HG03159 (cell line): ENCODE measurements around the gene ABR.

Experiments used
- ATAC-seq: cut with Tn5 transposase; IDR thresholded peaks from one replicate; pipeline ENCODE4 v1.9.1; 2021; ENCODE audit warnings: mild to moderate bottlenecking, moderate library complexity; ENCODE audit not compliant: unreplicated experiment

ABR gene

DNA sequence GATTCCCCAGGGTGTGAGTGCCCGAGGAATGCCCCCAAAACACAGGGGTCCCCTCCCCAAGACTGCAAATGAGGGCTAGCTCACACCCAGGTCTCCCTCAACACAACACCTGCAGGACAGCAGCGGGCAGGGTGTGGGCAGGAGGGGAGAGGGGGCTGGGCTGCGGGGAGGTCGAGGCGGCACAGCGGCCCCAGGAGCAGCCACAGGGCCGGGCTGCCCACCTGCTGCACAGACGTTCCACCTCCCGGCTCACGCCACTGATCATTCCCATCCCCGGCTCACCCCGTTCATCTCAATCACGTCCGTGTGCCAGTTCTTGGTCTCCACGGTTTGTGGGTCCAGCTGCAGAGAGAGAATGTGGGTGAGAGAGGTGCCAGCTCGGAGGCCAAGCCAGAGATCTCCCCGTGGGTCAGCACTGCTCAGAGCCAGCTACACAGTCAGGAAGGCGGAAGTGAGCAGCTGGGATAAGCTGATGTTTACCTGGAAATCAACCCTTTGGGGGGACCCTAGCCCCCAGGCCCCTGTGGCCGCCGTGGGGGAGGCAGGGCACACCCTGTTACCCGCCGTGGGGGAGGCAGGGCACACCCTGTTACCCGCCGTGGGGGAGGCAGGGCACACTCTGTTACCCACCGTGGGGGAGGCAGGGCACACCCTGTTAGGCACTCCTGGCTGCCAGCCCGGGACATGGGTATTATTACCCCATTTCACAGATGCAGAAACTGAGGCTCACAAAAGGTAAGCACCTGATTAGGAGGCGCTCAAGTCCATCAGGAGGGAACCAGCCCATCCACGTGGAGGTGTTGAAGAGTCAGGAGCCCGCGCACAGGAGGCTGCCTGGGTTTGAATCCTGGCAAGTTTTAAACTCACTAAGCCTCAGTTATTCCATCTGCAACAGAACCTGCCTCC is 166.7 kb downstream of the ABR start:
- ATAC-seq = no peak

GRCh38 chr17:1011760-1012735 is 167.7 kb downstream of the ABR start:
- ATAC-seq = no peak

- ATAC-seq = no peak
Measured at GRCh38 chr17:1011138-1011537, 168.6 kb downstream of the ABR start.

DNA sequence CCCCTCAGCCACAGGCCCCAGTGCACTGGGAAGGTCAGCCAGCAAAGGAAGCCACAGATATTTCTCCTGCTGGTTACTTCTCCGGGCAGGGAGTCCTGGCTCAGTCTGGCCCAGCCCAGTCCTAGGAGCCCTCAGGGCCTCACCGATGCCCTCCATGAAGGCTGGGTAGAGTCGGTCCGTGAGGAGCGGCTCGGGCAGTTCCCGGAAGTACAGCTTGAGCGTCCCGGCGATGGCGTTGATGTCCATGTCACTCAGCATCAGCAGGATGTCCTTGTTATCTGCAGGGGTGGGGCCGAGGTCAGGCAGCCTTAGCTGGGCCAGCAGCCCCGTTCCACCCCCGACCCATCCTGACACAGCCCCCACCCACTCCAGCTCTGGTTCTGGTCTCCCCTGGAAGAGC is 169.2 kb downstream of the ABR start:
- no peak for ATAC-seq

DNA sequence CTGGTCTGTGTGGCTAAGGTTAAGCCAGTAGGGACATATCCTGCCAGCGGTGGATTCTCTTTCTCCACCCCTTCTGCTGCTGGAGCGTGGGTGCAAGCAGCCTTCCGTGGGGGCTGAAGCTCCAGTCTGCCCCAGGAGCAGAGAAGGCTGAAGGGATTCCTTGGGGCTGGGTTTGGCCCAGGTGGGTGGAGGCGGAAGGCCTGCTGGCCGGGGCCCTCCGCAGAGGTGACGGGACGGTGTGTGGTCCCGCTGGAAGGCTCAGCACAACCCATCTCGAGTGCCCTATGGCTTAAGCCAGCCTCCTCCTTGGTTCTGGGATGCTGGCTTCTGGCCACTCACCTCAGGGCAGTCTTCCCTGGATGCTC is 169.7 kb downstream of the ABR start:
- no peak for ATAC-seq

- no peak for ATAC-seq
Measured at GRCh38 chr17:1009229-1010085, 170.3 kb downstream of the ABR start.

DNA sequence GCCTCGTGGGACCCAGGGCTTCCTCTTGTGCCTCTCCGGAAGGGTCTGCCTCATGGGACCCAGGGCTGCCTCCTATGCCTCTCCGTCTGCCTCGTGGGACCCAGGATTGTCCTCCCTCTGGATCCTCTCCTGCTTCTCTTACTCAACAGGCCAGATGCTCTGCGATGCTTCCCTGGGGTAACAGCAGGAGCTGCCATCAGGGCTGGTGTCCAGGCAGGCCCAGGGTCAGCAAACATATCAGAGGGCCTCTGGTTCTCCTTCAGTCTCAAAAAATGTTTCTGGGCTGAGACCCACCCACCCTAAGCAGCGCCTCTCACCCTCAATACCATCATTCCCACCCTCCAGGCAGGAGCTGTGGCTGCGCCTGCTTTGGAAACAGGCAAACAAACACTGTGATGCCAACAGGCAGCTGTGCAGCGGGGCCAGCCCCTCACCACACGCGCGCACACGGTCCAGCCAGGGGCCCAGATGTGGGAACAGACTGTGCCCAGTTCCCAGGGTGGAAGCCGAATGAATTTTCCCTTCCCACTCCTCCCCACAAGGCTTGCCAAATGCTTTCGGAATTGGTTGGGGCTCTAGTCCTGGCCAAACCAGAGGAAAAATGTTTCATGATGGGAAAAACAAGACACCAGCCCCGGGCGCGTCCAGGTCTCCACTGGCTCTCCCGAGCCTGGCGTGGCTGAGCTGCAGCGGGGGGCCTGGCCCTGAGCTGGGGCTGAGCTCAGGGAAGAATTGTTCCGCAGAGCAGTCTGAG is 171.6 kb downstream of the ABR start:
- no peak for ATAC-seq

GRCh38 chr17:1007310-1008007 is 172.3 kb downstream of the ABR start:
- ATAC-seq = no peak

- ATAC-seq = no peak
Measured at GRCh38 chr17:1006054-1006453, 173.7 kb downstream of the ABR start.

DNA sequence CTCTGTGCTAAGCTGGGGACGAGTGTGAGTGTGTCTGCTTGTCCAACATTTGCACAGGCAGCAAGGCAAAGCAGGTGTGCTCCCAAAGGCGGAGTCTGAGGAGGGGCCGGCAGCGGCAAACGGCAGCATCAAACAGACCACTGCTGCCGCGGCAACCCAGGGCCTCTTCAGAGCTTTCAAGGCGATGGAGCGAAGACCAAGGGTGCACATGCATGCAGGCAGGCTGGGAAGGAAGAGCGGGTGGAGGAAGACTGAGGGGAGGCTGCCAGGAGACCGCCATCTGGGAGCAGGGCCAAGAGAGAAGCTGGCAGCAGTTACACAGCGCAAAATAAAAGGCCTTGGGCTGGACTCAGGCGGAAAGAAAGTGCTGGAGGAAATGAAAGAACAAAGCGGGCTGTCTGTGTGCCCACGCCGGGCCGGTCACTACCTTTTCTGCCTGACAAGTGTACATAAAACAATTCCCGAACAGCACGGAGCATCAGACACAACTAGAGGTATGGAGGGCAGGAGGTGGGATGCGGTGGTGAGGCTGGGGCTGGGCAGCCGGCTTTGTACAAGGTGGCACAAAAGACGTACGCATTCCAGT is 174.3 kb downstream of the ABR start:
- no peak for ATAC-seq

DNA sequence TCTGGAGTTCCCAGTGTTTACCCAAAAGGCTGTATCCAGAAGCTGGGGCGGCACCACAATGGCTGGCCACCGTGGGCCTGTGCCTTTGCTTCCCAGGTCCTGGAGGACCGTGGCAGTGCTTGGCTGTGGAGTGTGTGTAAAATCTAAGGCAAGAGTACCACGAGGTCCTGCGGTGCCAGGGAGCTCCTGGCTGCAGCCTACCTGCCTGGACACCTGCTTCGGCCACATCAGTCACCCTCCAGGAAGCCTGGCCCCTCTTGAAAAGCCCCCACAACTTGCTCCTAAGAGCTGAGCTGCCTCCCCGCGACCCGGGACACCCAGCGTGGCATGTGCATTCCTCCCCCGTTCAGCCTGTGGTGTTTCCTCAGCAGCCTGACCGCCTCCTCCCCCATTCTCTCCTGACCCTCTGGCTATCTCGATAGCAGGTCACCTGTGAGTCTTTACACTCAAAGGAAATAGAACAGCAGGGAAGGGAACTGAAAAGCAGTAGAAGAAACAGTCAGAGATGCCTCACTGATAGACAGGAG is 174.9 kb downstream of the ABR start:
- ATAC-seq = no peak

GRCh38 chr17:1003972-1004768 is 175.6 kb downstream of the ABR start:
- no peak for ATAC-seq

- no peak for ATAC-seq
Measured at GRCh38 chr17:1003633-1003971, 176.2 kb downstream of the ABR start.

DNA sequence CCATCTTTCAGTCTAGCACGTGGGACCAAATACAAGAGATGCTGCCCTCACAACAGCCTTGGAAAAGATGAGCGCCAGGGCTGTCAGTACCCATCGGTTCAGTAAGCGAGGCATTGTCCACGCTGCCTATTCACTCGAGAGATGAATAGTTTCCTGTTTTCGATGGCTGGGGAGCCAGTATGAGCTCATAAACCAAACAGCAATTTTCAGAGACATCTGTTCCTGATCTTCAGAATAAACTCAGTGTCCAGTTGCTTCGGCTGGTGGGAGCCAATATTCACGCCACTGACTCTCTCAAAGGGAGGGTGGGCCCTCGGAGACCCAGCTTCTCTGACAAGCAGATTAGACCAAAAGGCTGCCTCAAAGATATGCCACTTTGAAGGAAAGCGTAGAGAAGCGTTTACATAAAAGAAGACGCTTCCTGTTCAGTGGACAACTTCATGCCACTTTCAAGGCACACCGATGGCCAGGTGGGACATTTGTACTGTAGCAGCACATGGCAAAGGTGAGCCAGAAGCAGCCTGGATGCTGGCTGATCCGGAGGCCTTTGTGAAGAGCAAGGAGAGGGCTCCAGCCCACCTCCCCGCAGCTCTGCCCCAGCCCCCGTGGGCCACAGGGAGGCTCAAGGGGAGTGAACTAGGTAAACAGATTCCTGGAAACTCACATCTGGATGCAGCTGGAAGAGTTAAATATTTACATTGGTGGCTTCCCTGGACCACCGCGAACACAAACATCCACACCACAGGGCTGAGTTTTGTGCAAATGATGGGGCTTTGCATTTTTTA is 176.8 kb downstream of the ABR start:
- no peak for ATAC-seq

- no peak for ATAC-seq
Measured at GRCh38 chr17:1002412-1002753, 177.4 kb downstream of the ABR start.

- no peak for ATAC-seq
Measured at GRCh38 chr17:1001640-1002411, 178.0 kb downstream of the ABR start.
